ENCODE measurements around the gene ITGBL1.

ITGBL1 gene

DNA sequence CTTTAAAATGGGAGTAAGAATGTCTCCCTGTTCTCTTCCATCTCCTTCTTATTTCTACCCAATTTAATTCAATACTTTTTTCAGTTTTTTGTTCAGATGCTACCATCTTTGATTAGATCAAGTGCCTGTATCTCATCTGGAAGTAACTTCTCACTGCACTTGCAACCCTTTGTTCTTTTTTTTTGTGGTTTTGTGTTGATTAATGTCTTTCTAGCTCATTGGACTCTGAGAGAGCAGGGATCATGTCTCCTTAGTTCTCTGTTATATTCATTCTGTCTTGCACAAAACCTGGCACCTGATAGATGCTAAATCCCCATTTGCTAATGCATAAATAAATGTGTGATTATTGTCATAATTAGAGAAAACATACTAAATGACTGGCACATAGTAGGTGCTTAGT is 834 bp upstream of the ITGBL1 start:
- no peak for DNase-seq

DNA sequence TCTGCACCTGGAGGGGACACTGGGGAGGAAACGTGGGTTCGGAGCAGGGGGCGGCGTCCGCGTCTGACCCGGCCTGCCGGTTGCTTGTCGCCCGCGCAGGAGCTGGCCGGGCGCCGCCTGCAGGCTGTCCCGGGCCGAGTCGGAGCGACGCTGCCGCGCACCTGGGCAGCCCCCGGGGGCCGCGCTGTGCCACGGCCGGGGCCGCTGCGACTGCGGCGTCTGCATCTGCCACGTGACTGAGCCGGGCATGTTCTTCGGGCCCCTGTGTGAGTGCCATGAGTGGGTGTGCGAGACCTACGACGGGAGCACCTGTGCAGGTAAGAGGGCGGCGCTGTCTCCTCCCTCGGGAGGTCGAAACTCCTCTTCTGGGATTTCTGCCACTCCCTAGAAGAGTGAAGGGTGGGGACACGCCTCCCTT is 1.3 kb downstream of the ITGBL1 start:
- DNase-seq: no peak

DNA sequence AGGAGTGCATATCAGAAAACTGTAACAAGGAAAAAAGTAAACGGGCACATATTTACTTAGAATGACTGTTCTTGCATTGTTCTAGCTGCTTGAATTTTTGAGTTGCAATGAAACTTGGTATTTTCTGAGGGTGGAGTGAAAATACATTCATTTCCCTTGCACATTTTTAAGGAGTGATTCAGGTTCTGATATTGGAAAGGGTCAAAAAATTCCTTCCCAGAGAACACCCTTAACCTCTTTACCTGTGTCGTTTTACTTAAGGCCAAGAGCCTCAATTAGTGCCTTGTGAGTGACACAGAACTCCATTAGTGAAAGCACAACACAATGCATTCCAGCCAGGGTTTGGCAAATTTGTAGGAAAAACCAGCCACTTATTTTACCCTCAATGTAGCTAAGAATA is 2.3 kb downstream of the ITGBL1 start:
- no peak for DNase-seq

DNA sequence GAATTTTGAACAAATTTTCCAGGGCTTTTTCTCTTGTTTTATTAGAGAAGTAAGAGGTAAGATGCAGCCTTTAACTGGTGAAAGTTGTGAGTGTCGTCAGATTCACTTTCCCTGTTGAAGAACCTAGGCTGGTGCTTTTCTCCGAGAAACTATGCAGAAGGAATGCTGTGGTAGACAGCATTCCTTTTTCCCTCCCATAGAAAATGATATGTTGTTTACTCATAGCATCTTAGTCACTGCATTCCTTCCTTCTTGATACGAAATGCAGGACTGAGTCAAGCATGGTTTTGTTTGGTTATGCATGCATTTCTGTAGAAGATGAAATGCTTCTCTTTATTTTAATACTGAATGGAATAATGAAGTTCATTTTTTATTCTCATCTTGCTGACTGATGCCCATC is 3.4 kb downstream of the ITGBL1 start:
- no peak for DNase-seq

DNA sequence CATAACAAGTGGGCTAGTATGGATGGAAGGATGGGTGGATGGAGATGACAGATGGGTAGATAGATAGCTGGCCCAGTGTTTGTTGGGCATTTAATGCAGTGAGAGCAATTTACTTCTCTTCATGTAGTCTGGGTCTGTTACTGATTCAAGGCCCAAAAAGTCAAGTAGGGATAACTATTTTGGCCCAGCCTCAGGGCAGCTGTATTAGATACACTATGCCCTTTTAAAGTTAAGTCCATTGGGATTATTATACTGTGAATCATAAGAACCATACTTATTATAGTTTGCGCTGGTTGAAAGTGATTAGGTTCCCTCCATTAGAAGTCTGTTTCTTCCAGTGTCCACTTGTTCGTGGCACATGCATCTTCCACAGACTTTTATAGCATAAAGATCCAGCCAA is 4.7 kb downstream of the ITGBL1 start:
- DNase-seq: no peak

DNA sequence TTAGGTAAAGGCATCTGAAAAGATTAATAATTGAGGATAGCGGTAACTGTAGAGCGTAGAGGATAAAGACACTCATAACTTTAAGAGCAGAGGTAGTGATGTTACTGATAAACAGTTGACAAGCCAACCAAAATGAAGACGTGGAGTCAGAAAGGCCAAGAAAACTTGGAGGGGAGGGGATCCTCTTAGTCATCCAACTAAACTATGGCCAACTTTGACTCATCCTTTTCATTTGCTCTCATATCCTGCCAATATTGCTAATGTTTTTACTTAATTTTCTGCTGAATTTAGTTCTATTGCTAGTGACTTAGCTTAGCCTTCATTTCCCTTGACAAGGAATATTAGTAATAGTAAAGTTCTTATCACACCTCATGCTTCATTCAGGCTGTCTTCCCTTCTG is 13.4 kb downstream of the ITGBL1 start:
- DNase-seq: no peak

DNA sequence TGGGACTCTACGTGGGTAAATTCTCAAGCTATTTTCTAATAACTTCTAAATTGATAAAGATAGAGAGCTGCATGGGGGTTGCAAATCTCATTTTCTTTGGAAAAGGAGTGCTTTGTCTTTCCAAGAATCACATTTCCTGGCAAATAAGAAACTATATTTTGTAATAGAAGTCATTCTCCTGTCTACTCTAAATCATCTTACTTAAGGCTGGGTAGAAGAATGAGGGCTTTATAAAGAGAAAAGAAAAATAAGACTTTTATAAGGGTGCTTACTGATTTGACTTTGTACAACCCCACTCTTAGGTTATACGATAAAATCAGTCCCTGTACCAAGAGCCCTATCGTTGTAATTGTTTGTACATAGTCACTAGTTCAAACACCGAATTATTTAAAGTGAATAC is 14.9 kb downstream of the ITGBL1 start:
- DNase-seq: no peak

DNA sequence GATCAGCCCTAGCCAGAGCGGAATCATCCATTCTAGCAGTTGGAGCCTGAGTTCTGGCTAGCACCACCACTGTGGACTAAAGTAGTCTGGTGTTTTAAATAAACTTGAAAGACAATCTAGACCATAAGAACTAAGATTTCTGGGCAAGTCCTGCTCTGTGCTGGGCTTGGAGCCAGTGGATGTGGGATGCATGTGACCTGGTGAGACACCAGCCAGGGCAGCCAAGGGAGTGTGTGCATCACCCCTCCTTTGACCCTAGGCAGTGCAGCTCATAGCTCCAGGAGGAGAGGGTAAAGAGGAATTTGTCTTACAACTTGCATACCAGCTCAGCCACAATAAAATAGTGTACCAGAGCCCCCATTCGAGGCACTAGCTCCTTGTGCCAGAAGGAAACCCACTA is 21.0 kb downstream of the ITGBL1 start:
- no peak for DNase-seq

DNA sequence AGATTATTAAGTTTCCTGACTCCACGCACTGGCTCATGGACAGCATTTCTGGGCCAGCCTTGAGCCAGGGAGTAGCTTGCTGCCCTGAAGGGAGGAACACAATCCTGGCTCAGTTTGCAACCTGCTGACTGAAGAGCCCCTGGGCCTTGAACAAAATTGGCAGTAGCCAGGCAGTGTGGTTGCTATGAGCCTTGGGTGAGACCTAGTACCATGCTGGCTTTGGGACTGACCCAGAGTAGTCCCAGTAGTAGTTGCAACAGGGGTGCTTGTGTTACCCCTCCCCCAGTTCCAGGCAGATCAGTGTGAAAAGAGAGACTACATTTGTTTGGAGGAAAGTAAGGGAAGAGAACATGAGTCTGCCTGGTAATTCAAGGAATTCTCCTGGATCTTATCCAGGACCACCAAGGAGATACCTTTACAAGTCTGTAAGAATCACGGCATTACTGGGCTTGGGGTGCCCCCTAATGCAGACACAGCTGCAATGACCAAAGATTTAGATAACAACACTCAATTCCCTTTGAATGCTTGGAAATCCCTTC is 22.0 kb downstream of the ITGBL1 start:
- DNase-seq: no peak

DNA sequence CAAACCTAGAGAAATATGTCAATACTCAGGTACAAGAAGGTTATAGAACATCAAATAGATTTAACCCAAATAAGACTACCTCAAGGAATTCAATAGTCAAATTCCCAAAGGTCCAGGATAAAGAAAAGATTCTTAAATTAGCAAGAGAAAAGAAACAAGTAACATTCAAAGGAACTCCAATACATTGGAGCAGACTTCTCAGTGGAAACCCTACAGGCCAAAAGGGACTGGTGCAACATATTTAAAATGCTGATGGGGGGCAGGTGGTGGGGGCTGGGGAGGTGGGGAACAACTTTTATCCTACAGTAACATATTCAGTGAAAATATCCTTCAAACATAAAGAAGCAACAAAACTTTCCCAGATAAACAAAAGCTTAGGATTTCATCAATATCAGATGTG is 23.1 kb downstream of the ITGBL1 start:
- DNase-seq: no peak

DNA sequence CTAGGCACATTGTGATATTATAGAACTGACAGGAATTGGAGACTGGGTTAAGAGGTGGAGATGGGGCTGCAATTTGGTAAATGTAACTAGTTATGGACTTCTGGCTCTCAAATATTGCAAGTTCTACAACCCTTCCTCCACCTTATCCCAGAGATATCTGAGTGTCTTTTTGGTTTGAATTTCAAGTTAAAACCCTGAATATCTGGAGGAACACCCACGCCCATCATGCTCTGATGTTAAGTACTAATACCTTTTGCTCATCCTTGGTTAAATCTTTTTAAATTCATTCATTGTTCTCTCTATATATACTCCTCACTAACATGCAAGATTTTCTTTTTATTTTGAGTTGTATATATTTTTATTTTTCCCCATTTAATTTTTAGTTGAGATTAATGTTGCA is 28.9 kb downstream of the ITGBL1 start:
- DNase-seq: no peak

DNA sequence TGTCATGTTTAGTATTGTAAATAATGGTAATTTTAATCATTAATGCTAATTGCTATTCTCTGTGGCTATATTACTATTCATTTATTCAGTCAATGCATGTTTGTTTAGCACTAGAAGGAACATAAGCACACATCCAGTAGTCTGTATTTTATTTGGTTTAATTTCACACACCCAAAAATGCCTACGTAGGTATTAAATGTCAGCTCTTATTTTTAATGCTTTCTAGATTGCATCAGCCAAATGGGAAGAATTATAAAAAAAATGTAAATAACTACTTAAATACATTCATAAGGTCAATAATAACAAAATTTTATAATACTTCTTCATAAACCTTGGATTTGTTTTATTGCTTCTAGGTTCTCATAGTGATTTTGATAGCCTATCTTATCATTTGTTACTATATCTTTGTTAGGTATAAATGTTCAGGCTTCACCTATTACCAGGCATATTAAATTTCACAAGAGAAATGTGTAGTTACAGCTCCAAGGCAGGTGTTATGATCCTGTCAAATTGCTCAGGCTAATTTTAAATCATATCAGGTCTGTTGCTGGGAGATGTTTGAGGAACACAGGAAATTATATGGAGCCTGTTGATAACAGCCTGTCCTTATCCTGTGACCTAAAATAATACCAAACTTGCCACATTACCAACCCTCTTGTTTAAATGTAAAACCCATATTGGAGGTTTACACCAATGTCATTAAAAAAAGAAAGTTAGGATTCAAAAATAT is 34.4 kb downstream of the ITGBL1 start:
- no peak for DNase-seq

DNA sequence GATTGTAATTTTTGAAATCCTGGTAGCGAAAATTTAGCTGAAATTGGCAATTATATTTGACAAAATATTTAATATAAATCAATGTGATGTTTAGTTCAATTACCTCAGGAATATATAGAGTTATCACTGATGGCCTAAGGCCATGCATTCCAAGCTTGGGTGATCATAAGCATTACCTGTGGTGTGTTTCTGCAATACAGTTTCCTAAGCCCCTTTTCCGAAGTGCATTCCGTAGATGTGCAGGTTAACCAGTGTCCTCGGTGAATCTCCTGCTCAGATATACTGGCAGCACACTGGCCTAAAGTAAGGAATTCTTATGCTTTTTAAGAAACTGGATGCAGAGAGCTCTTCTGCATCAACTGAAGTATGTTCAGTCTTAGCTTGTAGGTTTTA is 35.0 kb downstream of the ITGBL1 start:
- DNase-seq: no peak

DNA sequence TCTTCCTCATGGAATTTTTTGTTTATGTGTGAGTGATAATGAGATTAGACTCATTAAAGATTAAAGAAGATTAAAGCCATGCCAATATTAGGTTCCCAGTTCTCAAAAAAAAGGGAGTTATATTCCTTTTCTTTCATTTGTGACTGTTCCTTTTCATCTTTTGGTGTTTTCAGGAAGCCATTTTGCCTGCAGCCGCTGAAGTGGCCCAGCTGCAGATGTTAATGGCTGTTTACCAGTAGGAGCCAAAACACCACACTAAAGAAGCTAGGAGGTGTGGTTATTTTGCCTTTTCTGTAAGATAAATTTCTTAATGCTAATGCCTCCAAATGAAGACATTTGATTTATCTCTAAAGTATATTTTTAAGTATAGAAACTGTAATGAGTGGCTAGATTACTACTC is 36.3 kb downstream of the ITGBL1 start:
- DNase-seq: no peak

DNA sequence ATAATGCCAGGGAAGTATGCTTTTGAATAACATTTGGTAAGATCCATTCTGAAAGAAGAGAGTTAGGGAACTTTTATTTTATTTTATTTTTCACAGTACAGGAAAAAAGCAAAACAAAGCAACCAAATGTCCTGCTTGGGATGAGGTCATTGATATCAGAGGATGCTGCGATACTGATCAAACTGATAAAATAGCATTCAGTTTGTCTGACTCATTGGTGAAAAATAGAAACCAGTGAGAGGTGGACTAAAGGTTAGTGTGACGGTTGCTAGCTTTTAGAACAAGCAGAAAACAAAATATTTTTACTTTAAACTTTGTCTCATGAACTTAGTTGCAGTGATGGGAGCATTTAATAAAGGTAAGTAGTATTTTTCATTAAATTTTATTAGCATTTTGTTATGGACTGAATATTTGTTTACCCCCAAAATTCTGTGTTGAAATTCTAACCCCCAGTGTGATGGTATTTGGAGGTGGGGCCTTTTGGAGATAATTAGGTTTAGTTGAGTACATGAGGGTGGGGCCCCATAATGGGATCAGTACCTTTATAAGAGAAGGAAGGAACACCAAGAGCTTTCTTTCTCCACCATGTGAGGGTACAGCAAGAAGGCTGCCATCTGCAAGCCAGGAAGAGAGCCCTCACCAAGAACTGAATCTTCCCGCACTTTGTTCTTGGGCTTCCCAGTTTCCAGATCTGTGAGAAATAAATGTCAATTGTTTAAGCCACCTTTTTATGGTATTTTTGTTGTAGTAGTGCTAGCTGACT is 37.3 kb downstream of the ITGBL1 start:
- DNase-seq: no peak

DNA sequence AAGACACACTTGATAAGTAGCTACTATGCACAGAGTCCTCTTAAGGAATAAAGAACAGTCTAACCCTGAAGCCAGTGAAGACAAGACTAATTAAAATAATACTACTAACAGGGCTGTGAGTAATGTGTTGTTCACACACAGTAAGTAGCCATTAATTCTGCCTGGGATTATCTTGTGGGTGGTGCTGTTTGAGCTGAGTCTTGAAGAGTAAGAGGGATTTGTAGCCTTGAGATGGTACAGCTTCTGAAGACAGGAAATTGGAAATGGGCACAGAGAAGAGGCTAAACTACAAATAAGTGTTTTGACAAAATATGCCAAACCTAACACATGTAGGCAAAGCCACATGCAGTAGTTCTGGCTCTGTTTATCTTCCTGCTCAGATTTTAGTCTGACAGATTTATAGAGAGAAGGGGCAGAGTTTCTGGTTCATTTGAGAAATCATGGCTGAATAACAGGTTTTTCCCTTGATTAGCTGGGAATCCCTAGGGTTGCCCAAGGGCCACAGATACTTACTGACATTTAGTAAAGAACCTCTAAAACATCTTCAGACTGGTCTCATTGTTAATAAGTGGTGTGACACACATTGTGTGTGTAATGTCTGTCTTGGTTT is 38.0 kb downstream of the ITGBL1 start:
- no peak for DNase-seq

DNA sequence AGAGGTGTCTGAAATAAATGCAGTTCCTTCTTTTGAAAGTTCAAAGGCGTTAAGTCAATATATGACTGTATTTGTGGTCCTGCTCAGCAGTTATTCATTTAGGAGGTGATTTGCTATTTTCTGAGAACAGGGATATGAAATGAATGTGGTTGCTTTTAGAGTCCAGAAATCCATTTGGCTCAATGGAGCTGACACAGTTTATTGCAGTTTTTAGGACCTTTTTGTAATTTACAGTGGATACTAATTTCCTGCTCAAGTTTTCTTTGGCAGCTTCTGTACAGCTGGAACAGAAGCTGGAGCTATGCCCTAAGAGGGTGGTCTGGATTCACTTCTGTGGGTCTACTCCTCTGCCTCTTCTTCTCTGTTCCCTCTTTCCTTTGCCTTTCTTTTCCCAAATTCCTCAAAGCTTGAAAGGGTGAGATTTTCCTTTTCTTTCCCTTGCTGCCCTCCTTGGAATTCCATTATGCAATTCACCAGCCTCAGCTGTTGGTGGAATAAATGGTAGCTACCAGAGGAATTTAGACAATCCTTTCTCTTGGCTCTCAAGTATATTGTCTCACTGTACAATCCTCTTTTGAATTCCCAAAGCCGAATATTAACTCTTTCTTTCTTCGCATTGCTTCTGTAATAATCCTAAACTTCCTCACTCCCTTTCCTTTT is 39.9 kb downstream of the ITGBL1 start:
- DNase-seq: no peak

DNA sequence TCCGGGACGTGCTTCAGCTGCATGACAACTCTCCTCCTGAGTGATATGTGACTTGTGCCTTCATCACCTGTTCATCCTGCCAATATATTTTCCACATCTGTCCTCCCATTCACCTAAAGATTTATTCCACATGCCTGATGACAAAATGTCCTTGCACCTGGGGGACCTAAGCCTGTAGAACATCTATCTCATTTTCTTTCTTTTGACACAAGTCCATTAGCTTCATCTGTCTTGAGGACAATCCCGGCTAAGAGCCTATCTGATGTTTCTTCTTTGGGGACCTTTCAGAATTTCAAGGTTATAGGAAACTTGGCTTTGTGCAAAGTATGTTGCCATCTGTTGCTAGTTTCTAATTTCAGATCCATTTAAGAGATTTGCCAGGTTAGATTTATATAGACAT is 41.1 kb downstream of the ITGBL1 start:
- DNase-seq: no peak

DNA sequence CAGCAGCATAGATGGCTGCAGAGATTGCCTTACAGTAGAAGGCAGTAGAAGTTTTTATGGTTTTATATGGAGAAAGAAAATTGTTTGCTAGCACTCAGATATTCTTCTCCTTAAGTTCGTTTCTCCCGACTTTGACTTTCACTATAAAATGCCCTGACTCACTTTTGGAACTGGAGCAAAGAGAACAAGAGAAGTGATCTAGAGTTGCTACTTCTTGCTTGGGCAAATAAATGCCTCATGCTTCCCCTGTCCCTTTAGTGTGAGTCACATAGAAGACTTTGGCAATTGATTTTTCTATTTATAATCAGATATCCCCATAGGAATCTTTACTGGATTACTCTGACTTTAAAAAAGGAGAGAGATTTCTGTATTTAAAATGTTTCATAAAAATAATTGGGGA is 46.9 kb downstream of the ITGBL1 start:
- DNase-seq: no peak

DNA sequence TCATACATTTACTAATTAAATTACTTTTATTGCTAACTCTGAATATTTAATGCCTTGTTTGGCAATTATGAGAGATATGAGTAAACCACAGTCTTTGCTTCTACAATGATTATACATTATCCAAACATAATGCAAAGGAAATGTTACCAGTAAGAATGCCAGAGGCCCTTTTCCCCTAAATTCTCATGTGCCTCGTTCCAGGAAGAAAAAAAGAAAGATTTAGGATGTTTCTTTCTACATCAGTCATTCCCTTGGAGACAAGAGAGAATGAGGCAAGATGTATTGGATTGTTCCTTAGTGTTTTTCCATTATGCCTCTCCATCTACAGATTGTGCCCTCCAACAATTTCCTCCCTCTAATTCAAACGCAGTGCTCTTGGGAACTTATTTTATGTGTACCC is 50.1 kb downstream of the ITGBL1 start:
- no peak for DNase-seq

DNA sequence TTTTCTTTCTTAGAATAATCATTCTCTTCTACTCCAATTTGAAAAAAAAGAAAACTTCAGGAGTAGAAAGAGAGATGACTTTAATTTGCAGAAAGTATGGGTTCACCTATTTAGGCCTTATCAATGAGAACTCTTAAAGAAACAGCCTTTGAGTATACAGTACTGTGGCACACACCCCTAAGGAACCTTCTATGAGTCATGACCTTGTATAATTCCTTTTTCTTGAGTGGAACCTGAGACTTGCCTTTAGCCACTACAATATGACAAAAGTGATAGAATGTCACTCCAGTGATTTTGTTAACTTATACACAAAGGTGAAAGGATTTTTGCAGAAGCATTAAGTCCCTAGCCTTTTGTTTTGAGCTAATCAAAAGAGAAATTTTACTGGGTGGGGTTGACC is 58.7 kb downstream of the ITGBL1 start:
- no peak for DNase-seq

DNA sequence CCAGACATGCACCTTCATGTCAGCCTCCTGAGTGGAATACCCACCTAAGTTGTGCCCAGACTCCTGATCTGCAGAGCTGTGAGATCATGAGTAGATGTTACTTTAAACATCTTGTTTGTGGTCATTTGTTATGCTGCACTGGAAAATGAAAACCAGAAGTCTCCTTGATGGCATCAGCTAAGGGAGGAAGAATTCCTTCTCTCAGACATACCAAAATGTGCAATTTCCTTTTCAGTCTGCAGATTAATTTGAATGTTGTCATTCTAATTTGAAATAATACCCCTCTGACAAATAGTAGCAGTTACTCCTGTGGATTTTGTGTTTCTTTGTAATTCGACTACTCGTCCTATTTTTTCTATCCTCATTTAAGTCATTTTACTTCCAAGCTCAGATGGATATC is 59.3 kb downstream of the ITGBL1 start:
- DNase-seq: no peak

DNA sequence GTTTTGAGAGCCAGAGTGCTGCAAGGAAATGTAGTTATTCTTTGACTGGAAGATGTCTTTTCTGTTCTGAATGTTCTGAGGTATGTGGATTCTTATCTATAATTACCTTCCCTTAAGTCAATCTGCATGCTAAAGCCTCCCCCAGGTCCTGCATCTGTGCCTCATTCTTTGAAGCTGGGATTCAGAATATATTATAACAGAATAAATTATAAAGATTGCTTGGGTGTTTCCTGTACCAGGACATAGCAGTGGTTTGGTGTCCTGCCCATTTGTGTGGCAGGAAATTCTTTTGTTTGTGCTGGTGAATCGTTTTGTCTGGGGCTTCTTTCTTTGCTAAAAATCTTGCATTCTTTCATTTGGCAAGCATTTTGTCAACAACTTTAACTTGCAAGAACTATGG is 60.2 kb downstream of the ITGBL1 start:
- DNase-seq: no peak

DNA sequence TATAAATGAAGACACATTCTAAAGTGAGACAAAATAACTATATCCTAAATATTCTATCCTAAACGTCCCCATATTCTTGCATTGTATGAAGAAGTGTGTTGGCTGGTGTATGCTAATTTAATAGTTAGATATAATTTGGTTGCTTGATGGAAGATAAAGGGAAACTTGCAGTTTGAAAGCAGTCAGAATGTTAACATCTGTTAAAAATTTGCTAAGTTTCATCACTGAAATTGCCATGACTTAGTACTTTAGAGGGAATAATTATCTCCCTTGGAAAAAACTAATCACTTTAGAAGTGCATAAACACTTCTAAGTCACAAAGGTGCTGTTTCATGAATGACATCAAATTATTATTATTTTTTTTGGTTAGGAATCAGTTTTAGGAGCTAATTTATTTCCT is 61.6 kb downstream of the ITGBL1 start:
- DNase-seq: no peak

All from inflammatory macrophage treated with lipopolysaccharide for 1 hour (primary cell).